Activated naive CD4-positive, alpha-beta T cell treated with anti-CD3 and anti-CD28 coated beads, Interleukin-2, amount 50 U/mL, for 24 hours (primary cell): ENCODE results near the gene ADGRL2.

Experiments used
- H3K27ac Mint-ChIP-seq: one replicate; pipeline ENCODE4 v1.8.0; 2021; ENCODE audit warnings: mild to moderate bottlenecking, mixed read lengths
- H3K27me3 Mint-ChIP-seq: one replicate; pipeline ENCODE4 v1.8.0; 2021; ENCODE audit warnings: mixed read lengths
- H3K36me3 Mint-ChIP-seq: one replicate; pipeline ENCODE4 v1.8.0; 2021; ENCODE audit warnings: mixed read lengths
- H3K4me1 Mint-ChIP-seq: one replicate; pipeline ENCODE4 v1.8.0; 2021; ENCODE audit warnings: mixed read lengths
- H3K4me3 Mint-ChIP-seq: one replicate; pipeline ENCODE4 v1.8.0; 2021; ENCODE audit warnings: mild to moderate bottlenecking, mixed read lengths
- H3K9me3 Mint-ChIP-seq: one replicate; pipeline ENCODE4 v1.8.0; 2021; ENCODE audit warnings: mixed read lengths

Gene ADGRL2

DNA sequence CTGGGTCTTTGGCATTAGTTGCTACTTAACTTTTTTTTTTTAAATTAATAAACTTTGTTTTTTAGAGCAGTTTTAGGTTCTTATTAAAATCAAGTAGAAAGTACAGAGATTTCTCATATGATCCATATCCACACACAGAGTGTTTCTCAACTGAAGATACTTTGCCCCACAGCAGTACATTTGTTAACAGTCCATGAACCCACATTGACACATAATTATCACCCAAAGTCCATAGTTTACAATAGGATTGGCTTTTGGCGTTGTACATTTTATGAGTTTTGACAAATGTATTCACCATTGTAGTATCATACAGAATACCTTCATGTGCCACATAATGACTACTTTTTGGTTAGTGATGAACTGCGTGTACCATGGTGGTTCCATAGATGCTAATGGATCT, 106.8 kb downstream of the ADGRL2 start:
- H3K4me1 Mint-ChIP-seq = no peaks in the 10 kb centered on the region
- H3K36me3 Mint-ChIP-seq = no peaks in the 10 kb centered on the region
- no peak overlapping the region for H3K4me3 Mint-ChIP-seq
- no peaks in the 10 kb centered on the region for H3K9me3 Mint-ChIP-seq
- H3K27me3 Mint-ChIP-seq = no peaks in the 10 kb centered on the region
- H3K27ac Mint-ChIP-seq = no peak overlapping the region

DNA sequence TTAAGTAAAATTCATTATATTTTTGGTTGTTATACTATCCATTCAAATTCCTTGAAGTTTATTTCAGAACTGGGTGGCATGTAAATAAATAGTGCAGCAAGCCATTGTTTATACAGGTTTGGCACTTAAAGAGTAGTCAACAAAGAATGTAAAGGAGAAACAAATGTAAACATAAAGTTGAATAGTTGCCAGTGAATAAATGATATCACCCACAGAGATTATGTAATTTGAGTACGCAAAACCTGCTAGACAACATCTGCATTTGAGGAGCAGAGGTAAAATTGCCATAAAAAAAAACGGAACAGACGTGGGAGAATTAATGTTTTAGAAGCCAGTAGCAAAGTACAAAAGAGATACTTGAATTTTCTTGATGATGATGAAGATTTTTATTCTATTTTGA, 111.6 kb downstream of the ADGRL2 start:
- no peak overlapping the region for H3K27ac Mint-ChIP-seq
- H3K27me3 Mint-ChIP-seq = no peaks in the 10 kb centered on the region
- no peaks in the 10 kb centered on the region for H3K9me3 Mint-ChIP-seq
- H3K4me1 Mint-ChIP-seq = no peaks in the 10 kb centered on the region
- H3K4me3 Mint-ChIP-seq = no peak overlapping the region
- H3K36me3 Mint-ChIP-seq = no peaks in the 10 kb centered on the region

DNA sequence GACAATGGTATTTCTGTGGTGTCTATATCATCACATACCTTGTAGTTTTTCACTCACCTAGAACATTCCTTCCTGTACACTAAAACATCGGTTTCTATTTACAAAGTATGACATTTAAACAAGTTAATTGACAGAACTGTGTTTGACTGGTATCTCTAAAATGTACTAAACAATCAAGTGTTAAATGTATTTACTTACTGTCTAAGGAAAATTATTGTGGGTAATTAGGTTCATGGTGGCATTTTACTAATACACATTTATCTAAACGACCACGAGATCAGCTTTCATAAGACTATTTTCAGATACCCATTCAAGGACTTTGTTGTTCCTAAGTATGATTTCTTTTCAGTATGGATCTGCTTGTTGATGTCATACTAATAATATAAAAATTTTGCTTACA, 115.2 kb downstream of the ADGRL2 start:
- no peaks in the 10 kb centered on the region for H3K27me3 Mint-ChIP-seq
- no peaks in the 10 kb centered on the region for H3K9me3 Mint-ChIP-seq
- H3K36me3 Mint-ChIP-seq = no peaks in the 10 kb centered on the region
- H3K4me3 Mint-ChIP-seq = no peak overlapping the region
- no peaks in the 10 kb centered on the region for H3K4me1 Mint-ChIP-seq
- no peak overlapping the region for H3K27ac Mint-ChIP-seq

DNA sequence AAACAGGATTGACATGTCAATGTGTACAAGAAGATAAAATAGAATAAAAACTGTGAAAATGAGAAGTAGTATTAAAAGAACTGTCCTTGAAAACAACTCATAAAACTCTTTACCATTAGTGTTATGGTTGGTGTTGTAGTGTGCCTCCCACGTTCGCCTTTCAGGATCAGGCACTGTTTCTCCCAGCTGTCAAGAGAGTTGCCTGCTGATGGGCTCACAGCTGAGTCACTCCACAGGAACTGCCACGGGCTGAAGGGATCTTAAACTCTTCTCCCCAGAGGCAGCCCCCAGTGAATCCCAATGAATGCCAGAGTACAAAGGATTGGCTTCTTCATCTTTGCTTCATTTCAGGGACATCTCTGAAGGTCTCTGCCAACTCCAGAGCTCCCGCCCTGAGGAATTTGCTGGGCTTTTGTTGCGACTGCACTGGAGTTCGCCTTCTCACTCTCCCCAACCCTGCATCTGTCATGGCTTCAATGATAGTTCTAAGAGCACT, 119.6 kb downstream of the ADGRL2 start:
- Mint-ChIP-seq H3K4me3 (no peak overlapping the region), H3K4me1 (no peaks in the 10 kb centered on the region), H3K27ac (no peak overlapping the region), H3K9me3 (no peaks in the 10 kb centered on the region), H3K27me3 (no peaks in the 10 kb centered on the region), H3K36me3 (no peaks in the 10 kb centered on the region)

DNA sequence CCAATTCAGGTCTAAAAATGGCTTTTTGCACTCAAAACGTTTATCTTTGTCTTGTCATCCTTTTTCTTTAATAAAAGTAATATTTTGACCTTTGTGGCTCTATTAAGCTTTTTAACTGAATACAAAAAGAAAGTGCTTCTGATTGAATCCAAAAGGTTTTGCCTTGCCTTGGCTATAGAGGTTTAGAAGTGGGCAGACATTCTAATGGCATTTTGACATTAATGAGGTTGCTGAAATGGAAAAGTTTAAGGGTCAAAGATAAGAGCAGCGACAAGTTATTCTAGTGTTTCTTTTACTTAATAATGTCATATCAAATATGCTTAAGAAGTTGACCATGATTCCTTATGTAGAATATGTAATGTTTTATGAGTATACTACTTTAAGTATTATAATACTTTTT, 120.2 kb downstream of the ADGRL2 start:
- no peaks in the 10 kb centered on the region for H3K36me3 Mint-ChIP-seq
- H3K27ac Mint-ChIP-seq = no peak overlapping the region
- H3K4me3 Mint-ChIP-seq = no peak overlapping the region
- no peaks in the 10 kb centered on the region for H3K27me3 Mint-ChIP-seq
- H3K4me1 Mint-ChIP-seq = no peaks in the 10 kb centered on the region
- no peaks in the 10 kb centered on the region for H3K9me3 Mint-ChIP-seq

DNA sequence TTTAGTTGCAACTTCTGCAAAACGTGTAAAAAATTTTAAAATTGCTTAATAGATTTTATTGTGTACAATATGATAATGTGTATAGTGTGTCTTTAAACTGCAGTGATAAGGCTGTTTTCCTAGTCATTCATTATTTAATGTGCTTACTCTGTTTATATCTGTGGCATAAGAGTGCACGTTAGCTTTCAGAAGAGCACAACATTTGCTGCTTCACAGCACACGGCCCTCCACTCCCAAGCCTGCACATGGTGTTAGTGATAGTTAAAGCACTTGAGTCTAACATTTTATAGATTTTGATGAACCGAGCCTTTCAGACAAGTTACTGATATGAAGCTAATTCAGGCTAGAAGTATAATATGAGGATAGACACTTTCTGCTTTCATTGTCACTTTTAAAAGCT, 120.6 kb downstream of the ADGRL2 start:
- Mint-ChIP-seq H3K9me3 (no peaks in the 10 kb centered on the region), H3K36me3 (no peaks in the 10 kb centered on the region), H3K27ac (no peak overlapping the region), H3K4me3 (no peak overlapping the region), H3K4me1 (no peaks in the 10 kb centered on the region), H3K27me3 (no peaks in the 10 kb centered on the region)

DNA sequence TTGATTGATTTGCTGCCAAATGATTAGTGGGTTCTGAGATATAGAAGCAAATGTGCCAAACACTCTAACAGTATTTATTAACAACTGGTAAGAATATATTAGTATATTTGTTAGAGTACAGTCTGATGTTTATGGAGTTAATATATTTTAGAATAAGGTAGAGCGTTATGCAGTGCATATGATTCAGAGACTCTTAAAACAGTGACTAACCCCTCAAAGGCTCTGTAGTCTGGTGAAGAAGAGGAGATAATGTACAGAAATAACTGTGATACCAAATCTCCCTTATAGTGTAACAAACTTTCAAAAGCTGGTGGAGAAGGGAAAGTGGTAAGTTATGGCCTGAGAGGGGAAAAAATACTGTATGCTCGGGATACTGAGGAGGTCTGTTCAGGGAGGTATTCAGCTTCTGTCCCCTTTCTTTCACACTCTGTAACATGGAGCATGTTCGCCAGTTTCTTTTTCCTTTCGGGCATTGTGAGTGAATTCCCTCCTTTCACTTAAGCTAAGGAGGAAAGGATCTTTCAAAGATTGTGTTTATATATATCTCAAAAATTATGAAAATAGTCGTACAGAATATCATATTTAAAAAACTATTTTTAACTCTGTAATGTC, 121.2 kb downstream of the ADGRL2 start:
- Mint-ChIP-seq H3K4me3 (no peak overlapping the region), H3K27ac (no peak overlapping the region), H3K27me3 (no peaks in the 10 kb centered on the region), H3K36me3 (no peaks in the 10 kb centered on the region), H3K9me3 (no peaks in the 10 kb centered on the region), H3K4me1 (no peaks in the 10 kb centered on the region)

DNA sequence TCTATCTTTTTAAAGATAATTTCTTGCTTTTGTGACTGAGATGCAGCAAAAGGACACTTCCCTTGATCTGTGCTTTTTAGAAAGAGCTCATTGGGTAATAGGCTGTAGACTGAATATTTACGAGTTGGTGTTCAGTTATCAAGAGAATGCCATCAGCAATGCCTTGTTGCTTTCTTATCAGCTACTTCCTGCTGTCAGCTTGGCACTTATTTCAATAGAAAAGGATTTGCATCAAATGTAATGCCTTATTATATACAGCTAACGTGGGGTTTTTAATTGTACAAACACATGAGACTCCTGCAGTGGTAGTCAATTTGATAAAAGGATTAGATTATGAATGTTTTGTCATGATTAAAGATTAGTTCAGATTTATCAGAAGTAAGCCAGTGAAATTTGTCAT, 122.2 kb downstream of the ADGRL2 start:
- Mint-ChIP-seq H3K4me3 (no peak overlapping the region), H3K36me3 (no peaks in the 10 kb centered on the region), H3K27me3 (no peaks in the 10 kb centered on the region), H3K4me1 (no peaks in the 10 kb centered on the region), H3K9me3 (no peaks in the 10 kb centered on the region), H3K27ac (no peak overlapping the region)

DNA sequence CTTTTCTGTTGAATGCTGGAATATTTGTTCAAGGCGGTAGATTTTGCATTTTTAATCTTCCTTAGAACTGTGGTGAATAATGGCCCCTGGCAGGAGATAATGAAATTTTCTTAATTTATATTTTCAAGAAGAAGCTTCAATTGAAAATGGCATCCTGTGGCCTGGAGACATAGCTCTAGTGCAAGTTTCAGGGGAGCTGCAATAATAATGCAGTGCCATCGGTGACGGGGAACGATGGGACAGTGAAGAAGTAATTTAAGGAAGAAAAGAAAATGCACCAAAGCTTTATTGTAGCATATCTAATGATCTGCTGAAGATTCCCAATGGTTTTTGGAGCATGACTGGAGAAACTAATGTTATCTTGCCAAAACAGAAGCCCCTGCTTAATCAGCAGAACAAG, 128.4 kb downstream of the ADGRL2 start:
- no peaks in the 10 kb centered on the region for H3K9me3 Mint-ChIP-seq
- no peaks in the 10 kb centered on the region for H3K4me1 Mint-ChIP-seq
- no peak overlapping the region for H3K27ac Mint-ChIP-seq
- H3K36me3 Mint-ChIP-seq = no peaks in the 10 kb centered on the region
- H3K27me3 Mint-ChIP-seq = no peaks in the 10 kb centered on the region
- H3K4me3 Mint-ChIP-seq = no peak overlapping the region

DNA sequence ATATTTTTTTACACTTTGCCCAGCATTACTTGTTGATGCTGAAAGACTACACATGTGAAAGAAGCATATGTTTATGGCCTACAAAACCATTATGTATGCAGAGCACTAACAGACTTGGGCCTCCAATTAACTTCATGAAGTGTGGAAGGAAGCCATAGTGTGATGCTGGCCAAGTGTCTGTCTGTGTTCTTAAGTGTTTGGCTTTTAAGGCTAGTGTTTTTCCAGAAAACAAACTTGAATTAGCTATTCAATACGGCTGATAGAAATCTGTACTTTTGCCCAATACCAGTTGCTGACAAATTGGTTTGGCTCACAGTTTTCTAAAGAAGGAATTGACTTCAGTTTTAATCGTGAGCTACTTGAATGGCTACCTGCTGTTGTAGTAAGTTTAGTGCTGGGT, 136.1 kb downstream of the ADGRL2 start:
- Mint-ChIP-seq H3K9me3 (no peaks in the 10 kb centered on the region), H3K4me3 (no peak overlapping the region), H3K4me1 (no peaks in the 10 kb centered on the region)

DNA sequence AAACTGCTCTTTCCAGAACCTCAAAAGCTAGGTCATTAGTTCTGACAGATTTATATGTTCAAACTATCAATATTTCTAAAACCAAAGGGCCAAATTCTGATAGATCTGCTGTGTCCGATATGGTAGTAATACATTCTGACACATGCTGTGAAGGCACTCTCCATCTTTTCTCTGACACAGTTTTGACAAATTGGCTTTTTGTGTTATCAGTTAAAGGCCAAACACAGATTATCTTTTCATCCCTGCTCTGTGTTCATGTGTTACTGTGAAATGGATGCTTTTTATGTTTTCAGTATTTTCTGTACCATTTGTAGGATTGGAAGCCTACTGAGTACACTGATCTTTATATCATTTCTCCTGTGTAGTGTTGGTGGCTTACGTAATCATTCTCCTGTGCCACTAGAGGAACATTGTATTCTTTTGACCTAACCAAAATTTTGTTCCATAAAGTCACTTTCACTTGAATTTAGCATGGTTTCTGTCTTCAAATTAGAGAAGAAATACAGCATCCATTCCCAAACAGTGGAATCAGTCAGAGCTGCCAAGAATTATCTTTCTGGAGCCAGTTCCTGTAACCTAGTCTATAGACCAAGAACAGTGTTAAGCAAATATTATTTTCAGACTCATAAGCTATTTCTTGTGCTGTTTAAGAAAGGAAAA, 137.2 kb downstream of the ADGRL2 start:
- Mint-ChIP-seq H3K4me1 (no peaks in the 10 kb centered on the region), H3K4me3 (no peak overlapping the region), H3K9me3 (no peaks in the 10 kb centered on the region), H3K36me3 (no peaks in the 10 kb centered on the region), H3K27ac (no peak overlapping the region), H3K27me3 (peaks cover 1% of the 10 kb centered on the region)

More for the DNA sequence above, 136.1 kb downstream of the ADGRL2 start:
- no peak overlapping the region for H3K27ac Mint-ChIP-seq
- peaks cover 1% of the 10 kb centered on the region for H3K27me3 Mint-ChIP-seq
- H3K36me3 Mint-ChIP-seq = no peaks in the 10 kb centered on the region

DNA sequence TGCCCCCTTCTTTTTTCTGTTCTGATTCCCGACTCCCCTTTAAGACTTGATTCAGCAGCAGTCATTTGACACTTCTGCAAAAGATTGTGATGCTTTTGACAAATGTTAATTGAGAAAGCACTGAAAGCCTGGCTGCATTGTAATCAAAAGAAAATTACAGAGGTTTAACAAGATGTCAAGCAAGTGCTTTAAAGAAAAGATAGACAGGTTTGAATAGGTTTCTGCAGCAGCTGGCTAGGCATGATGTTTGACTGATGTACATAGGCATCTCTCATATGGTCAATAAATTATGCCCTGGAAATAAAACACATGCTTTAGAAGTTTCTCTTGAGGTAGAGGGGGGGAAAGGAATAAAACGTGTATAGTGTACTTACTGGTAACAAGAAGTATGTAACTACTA, 147.8 kb downstream of the ADGRL2 start:
- Mint-ChIP-seq H3K36me3 (no peaks in the 10 kb centered on the region), H3K4me1 (no peaks in the 10 kb centered on the region), H3K4me3 (no peak overlapping the region), H3K27ac (no peak overlapping the region), H3K9me3 (no peaks in the 10 kb centered on the region), H3K27me3 (no peaks in the 10 kb centered on the region)

DNA sequence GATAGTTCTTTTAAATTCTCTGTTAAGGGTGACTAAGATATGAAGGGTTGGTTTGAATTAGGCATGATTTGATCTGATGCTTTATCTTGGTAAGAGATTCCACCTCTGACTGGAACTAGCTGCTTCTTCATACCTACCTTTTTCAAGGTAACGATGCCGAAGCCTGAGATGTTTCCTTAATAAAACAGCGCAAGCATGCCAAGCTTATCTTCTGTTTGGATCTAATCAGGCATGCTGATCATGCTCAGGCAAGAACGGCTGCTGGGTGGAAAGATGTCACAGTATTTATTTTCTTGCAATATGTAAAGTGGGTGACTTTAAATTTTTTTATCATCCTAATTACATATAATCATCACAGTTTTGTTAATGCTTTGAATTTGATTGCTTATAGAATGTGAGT, 148.7 kb downstream of the ADGRL2 start:
- no peaks in the 10 kb centered on the region for H3K36me3 Mint-ChIP-seq
- no peak overlapping the region for H3K4me3 Mint-ChIP-seq
- no peak overlapping the region for H3K27ac Mint-ChIP-seq
- no peaks in the 10 kb centered on the region for H3K27me3 Mint-ChIP-seq
- no peaks in the 10 kb centered on the region for H3K9me3 Mint-ChIP-seq
- no peaks in the 10 kb centered on the region for H3K4me1 Mint-ChIP-seq

DNA sequence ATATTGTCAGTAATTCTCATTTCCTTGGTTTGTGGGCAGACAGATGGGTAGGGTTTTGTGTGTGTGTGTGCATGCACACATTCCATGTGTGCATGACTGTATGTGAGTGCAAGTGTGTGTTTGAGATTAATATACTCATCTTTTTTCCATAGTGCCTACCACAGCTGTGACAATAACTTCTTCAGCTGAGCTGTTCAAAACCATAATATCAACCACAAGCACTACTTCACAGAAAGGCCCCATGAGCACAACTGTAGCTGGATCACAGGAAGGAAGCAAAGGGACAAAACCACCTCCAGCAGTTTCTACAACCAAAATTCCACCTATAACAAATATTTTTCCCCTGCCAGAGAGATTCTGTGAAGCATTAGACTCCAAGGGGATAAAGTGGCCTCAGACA, 149.3 kb downstream of the ADGRL2 start:
- no peak overlapping the region for H3K4me3 Mint-ChIP-seq
- no peak overlapping the region for H3K27ac Mint-ChIP-seq
- H3K36me3 Mint-ChIP-seq = no peaks in the 10 kb centered on the region
- no peaks in the 10 kb centered on the region for H3K4me1 Mint-ChIP-seq
- no peaks in the 10 kb centered on the region for H3K27me3 Mint-ChIP-seq
- no peaks in the 10 kb centered on the region for H3K9me3 Mint-ChIP-seq

DNA sequence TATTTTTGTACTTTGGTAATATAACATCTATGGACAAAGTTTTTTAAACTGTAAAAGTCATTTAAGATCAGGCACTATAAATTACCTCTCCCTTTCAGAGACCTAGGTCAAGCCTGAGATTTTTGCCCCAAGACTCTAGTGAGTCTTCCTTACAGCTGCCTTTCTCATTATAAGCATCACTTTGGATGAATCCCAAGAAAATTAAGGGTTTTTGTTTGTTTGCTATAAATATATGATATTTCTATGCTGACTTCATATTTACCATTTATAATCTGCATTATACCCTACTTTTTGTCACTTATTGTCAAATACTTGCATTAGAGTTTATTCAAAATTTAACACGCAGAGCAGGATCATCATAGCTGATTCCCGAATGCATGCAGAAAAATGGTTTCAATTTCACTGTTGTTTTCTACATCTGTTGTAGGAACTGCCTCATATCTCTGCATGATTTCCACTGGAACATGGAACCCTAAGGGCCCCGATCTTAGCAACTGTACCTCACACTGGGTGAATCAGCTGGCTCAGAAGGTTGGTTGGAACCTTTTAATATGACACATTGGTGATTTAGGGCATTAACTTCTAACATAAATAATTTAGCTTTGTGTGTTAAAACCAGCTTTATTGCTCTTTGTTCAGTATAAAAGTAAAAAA, 150.0 kb downstream of the ADGRL2 start:
- Mint-ChIP-seq H3K36me3 (no peaks in the 10 kb centered on the region), H3K27me3 (no peaks in the 10 kb centered on the region), H3K4me1 (no peaks in the 10 kb centered on the region), H3K27ac (no peak overlapping the region), H3K9me3 (no peaks in the 10 kb centered on the region), H3K4me3 (no peak overlapping the region)

DNA sequence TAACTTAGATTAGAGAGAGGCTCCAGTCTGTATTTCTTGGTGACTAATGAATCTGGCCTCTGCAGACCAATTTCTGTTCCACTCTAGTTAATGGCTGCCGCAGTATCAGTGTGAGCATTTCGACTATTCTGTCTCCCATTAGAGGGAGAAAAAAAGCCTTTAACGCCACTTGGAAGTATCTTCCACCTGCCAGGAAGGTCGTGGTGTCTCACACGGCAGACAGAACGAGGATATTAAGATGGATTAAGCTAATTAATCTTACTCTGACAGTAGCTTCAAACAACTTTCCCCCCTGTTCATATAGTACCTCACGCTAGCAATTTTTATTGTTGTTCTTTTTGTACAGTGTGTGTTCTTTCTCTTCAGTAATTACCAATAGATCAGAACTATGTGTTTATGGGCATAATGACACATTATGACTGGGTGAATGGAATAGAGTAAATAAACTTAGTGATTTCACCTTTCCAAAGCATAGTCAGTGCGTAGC, 153.8 kb downstream of the ADGRL2 start:
- H3K4me1 Mint-ChIP-seq = no peaks in the 10 kb centered on the region

More for the DNA sequence above, 153.8 kb downstream of the ADGRL2 start:
- no peaks in the 10 kb centered on the region for H3K36me3 Mint-ChIP-seq
- no peaks in the 10 kb centered on the region for H3K27me3 Mint-ChIP-seq
- H3K4me3 Mint-ChIP-seq = no peak overlapping the region
- H3K27ac Mint-ChIP-seq = no peak overlapping the region
- no peaks in the 10 kb centered on the region for H3K9me3 Mint-ChIP-seq
